H1 (cell line): ENCODE data around the gene TBX21. TPM values are rescaled to one million over a fixed set of nuclear protein-coding genes. Genes with fewer than 3 reads are reported as not detected.

Source experiments
- RAD21 ChIP-seq, 2 experiments: IDR thresholded peaks in 1 of 2; conservative IDR thresholded peaks in 1 of 2; 2 replicates each; pipeline ENCODE4 v1.6.1; 2011; ENCODE audit warnings: low read depth in 2 of 2, low read length in 2 of 2, improper control_type of control experiment in 1 of 2, inconsistent platforms in 1 of 2, mild to moderate bottlenecking in 1 of 2, moderate library complexity in 1 of 2
- SIRT6 ChIP-seq: IDR thresholded peaks from one replicate; pipeline ENCODE4 v1.7.1; 2012; ENCODE audit warnings: low read length, inconsistent platforms
- polyA plus RNA-seq, 7 experiments: library from polyadenylated mRNA; depleted of rRNA in 3 of 7; stranded (reverse) in 5 of 7; unstranded in 2 of 7; fragments of >200 nt in 5 of 7; fragments of 200-250 nt in 2 of 7; gene quantifications; 1 replicate in 5 of 7; 2 replicates in 1 of 7; 4 replicates in 1 of 7; pipeline versions ENCODE4 v1.2.1 to v1.2.3, GENCODE V29; 2011 to 2013; ENCODE audit warnings: missing spikeins in 2 of 7, mixed read lengths in 2 of 7
- total RNA-seq: library from RNA; stranded (reverse); fragmentation: NEBNext Ultra II Directional; extraction: Animal tissue kit (Norgen Biotek cat#: 25700); gene quantifications from 2 replicates; pipeline ENCODE4 v1.2.1, GENCODE V29; 2021
- TF ChIP-seq, protein P1 (sequence below): IDR thresholded peaks from 2 replicates; pipeline ENCODE4 v1.6.1; 2012; ENCODE audit warnings: inconsistent platforms
- TF ChIP-seq, protein P2 (sequence below): IDR thresholded peaks from 2 replicates; pipeline ENCODE4 v1.6.1; 2011; ENCODE audit warnings: low read length, improper control_type of control experiment

Gene TBX21
- total and polyA plus RNA-seq, 2 of the 8 experiments (the other 6 are each of a cell fraction or from before 2014, with no cell fraction given), result not detected

DNA sequence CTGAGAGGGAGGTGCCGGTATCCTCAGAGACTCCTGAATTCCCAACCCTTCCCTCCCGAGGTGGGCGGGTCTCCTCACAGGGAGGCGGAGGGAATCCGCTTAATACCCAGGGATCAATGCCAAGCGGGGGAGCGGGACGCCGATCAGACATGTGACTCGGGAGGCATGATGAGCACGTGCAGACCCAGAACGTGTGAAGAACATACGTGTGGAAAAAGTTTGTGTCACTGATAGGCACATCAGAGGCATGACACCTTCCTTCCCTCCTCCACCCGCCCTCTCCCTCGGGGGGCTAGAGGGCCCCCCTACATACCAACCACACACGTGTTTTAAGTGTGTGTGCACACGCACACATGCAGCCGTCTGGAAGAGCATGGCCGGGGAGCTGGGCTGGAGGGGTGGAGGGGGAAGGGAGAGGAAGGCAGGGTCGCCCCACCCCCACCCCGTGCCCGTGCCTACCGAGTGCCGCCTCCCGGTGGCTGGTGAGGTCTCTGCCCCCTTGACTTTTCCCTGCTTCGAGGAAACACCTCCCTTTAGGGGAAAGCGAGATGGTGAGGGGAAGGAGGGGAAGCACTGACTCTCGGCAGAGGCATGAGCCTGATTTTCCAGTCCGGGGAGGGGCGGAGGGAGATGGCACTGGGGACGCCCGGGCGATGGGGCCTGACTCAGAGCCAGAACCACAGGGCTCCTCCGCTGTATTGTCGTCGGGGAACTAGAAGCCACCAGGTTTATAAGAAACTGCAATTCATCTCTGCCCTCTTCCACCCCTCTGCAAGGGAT is 12.1 kb upstream of the TBX21 start (continued):
- TF ChIP-seq, protein P1, sequence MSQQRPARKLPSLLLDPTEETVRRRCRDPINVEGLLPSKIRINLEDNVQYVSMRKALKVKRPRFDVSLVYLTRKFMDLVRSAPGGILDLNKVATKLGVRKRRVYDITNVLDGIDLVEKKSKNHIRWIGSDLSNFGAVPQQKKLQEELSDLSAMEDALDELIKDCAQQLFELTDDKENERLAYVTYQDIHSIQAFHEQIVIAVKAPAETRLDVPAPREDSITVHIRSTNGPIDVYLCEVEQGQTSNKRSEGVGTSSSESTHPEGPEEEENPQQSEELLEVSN, result peak; percentile 100
- TF ChIP-seq SIRT6 (no peak), RAD21 (IDR thresholded peaks at IDR 0.05 in 1 of 2, conservative IDR thresholded peaks at IDR 0.05 in 1 of 2; ENCODE audit: low read depth in 2 of 2, low read length in 2 of 2) (peak in 1 of 2 experiments; percentile 32; a peak in 2 of 4 replicates)
- TF ChIP-seq, protein P2, sequence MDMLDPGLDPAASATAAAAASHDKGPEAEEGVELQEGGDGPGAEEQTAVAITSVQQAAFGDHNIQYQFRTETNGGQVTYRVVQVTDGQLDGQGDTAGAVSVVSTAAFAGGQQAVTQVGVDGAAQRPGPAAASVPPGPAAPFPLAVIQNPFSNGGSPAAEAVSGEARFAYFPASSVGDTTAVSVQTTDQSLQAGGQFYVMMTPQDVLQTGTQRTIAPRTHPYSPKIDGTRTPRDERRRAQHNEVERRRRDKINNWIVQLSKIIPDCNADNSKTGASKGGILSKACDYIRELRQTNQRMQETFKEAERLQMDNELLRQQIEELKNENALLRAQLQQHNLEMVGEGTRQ, result peak; percentile 64
